ENCODE results near the gene RBMS3. TPM values are rescaled to one million over a fixed set of nuclear protein-coding genes. Genes with fewer than 3 reads are reported as not detected.
"Not testable (repeated sequence)": the region's sequence is repeated elsewhere in the genome, so short reads cannot be mapped to it uniquely, and the experiment has no call there.

RBMS3 gene
- total RNA-seq, 1 donor, result 81.1 TPM

GRCh38 chr3:30044515-30044914 is 763.6 kb downstream of the RBMS3 start:
- no peak overlapping the region for H2AFZ ChIP-seq (ENCODE audit: low read length)
- H3K27ac ChIP-seq (ENCODE audit: low read depth, low read length), result no peak overlapping the region
- no peaks in the 10 kb centered on the region for H3K9me3 ChIP-seq (ENCODE audit: low read depth, low read length)
- no peaks in the 10 kb centered on the region for H3K79me2 ChIP-seq (ENCODE audit: insufficient read depth, low read length)
- H3K4me1 ChIP-seq (ENCODE audit: insufficient read depth, low read length), result no peaks in the 10 kb centered on the region
- H4K20me1 ChIP-seq (ENCODE audit: insufficient read depth, low read length), result no peaks in the 10 kb centered on the region
- no peak overlapping the region for H3K4me3 ChIP-seq (ENCODE audit: insufficient read depth, low read length)
- no peak for TF ChIP-seq CTCF (IDR thresholded peaks at IDR 0.05; ENCODE audit: extremely low read depth, low read depth, low read length)
- H3K27me3 ChIP-seq (ENCODE audit: insufficient read depth, low read length), result no peaks in the 10 kb centered on the region
- H3K4me2 ChIP-seq (ENCODE audit: insufficient read depth, low read length), result no peak overlapping the region
- DNase-seq (ENCODE audit: insufficient read length, low spot score, missing footprints), result no peak
- no peaks in the 10 kb centered on the region for H3K36me3 ChIP-seq (ENCODE audit: insufficient read depth, low read length)

DNA sequence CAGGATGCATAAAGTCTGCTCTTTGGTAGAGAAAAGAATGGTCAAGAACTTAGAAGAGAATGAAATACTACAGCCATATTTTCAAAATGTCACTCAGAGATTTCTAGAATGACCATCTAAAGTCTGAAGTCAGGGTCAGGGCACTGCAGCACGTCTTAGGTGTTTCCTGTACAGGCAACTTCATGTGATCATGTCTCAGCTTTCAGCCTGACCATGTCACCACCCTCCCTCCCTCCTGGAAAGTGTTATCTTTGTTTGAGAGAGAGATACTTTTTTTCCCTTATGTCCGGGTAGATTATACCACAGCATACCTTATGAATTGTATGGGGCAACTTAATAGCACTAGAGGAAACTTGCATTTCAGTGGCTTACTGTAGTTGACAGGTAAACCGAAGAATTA is 767.6 kb downstream of the RBMS3 start:
- Histone ChIP-seq H2AFZ (ENCODE audit: low read length) (no peak overlapping the region), H3K27ac (ENCODE audit: low read depth, low read length) (no peak overlapping the region), H3K27me3 (ENCODE audit: insufficient read depth, low read length) (no peaks in the 10 kb centered on the region), H3K79me2 (ENCODE audit: insufficient read depth, low read length) (no peaks in the 10 kb centered on the region), H4K20me1 (ENCODE audit: insufficient read depth, low read length) (no peaks in the 10 kb centered on the region), H3K4me1 (ENCODE audit: insufficient read depth, low read length) (no peaks in the 10 kb centered on the region), H3K4me3 (ENCODE audit: insufficient read depth, low read length) (no peak overlapping the region), H3K4me2 (ENCODE audit: insufficient read depth, low read length) (no peak overlapping the region), H3K9me3 (ENCODE audit: low read depth, low read length) (no peaks in the 10 kb centered on the region), H3K36me3 (ENCODE audit: insufficient read depth, low read length) (no peaks in the 10 kb centered on the region)
- DNase-seq (ENCODE audit: insufficient read length, low spot score, missing footprints), result no peak
- TF ChIP-seq CTCF (IDR thresholded peaks at IDR 0.05; ENCODE audit: extremely low read depth, low read depth, low read length), result no peak

DNA sequence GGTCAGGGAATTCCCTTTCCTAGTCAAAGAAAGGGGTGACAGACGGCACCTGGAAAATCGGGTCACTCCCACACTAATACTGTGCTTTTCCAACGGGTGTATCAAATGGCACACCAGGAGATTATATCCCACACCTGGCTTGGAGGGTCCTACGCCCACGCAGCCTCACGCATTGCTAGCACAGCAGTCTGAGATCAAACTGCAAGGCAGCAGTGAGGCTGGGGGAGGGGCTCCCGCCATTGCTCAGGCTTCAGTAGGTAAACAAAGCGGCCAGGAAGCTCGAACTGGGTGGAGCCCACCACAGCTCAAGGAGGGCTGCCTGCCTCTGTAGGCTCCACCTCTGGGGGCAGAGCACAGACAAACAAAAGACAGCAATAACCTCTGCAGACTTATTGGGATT is 769.2 kb downstream of the RBMS3 start:
- not testable (repeated sequence) for H3K79me2 ChIP-seq (ENCODE audit: insufficient read depth, low read length); H4K20me1 ChIP-seq (ENCODE audit: insufficient read depth, low read length); DNase-seq (ENCODE audit: insufficient read length, low spot score, missing footprints); H3K27ac ChIP-seq (ENCODE audit: low read depth, low read length); H3K4me3 ChIP-seq (ENCODE audit: insufficient read depth, low read length); H2AFZ ChIP-seq (ENCODE audit: low read length); H3K36me3 ChIP-seq (ENCODE audit: insufficient read depth, low read length); H3K27me3 ChIP-seq (ENCODE audit: insufficient read depth, low read length); H3K4me1 ChIP-seq (ENCODE audit: insufficient read depth, low read length); H3K4me2 ChIP-seq (ENCODE audit: insufficient read depth, low read length); H3K9me3 ChIP-seq (ENCODE audit: low read depth, low read length)

GRCh38 chr3:30059240-30059639 is 778.4 kb downstream of the RBMS3 start:
- Histone ChIP-seq H3K27me3 (ENCODE audit: insufficient read depth, low read length) (no peaks in the 10 kb centered on the region), H4K20me1 (ENCODE audit: insufficient read depth, low read length) (no peaks in the 10 kb centered on the region), H3K4me1 (ENCODE audit: insufficient read depth, low read length) (no peaks in the 10 kb centered on the region), H3K27ac (ENCODE audit: low read depth, low read length) (no peak overlapping the region), H3K4me2 (ENCODE audit: insufficient read depth, low read length) (no peak overlapping the region), H2AFZ (ENCODE audit: low read length) (no peak overlapping the region), H3K4me3 (ENCODE audit: insufficient read depth, low read length) (no peak overlapping the region), H3K79me2 (ENCODE audit: insufficient read depth, low read length) (no peaks in the 10 kb centered on the region), H3K9me3 (ENCODE audit: low read depth, low read length) (no peaks in the 10 kb centered on the region), H3K36me3 (ENCODE audit: insufficient read depth, low read length) (no peaks in the 10 kb centered on the region)
- no peak for TF ChIP-seq CTCF (IDR thresholded peaks at IDR 0.05; ENCODE audit: extremely low read depth, low read depth, low read length)
- DNase-seq (ENCODE audit: insufficient read length, low spot score, missing footprints), result no peak

Small RNA genes within 50 kb of the gene (small RNA-seq; reads per million reads assigned to genes)
- not detected for gene MTND4LP9

Data from osteoblast (primary cell).